Activated CD8-positive, alpha-beta memory T cell treated with anti-CD3 and anti-CD28 coated beads, Interleukin-2, amount 50 U/mL, for 1 hour (primary cell): ENCODE measurements around the gene PRKCZ.

Source experiments
- DNase-seq: peaks from one replicate; pipeline ENCODE4 v3.0.0-alpha.2; 2020; ENCODE audit errors: extremely low read depth

The PRKCZ gene

DNA sequence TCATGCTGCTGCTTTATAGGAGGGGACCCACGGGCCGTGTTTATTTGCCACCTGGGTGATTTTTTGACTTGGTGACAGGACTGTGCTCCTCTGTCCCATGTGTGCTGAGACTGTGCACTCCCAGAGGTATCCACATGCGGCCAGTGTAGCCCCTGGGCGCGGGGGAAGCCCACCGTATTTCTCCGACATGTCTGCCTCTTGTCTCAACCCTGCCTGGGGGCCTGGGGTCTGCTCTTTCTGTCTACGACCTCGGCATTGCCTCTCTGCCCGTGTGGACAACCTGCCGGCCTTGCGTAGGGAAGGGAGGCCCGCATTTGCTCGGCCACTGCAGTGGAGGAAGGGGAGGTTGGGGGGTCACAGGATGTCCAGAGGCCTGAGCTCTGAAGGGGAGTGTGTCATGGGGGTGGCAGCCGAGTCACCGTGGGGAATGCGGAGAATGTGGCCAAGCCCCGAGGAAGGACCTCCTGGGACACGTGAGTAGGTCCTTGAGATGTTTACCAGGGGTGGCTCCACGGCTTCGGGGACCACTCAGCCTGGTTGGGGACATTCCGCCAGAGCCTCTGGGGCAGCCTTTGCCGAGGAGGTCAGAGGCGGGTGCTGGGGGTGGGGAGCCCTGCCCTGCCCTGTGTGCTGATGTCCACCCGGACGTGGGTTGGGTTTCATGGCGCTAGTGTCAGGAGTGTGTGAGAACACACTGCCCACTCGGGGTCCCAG is 11.0 kb downstream of the PRKCZ start:
- DNase-seq, result no peak

DNA sequence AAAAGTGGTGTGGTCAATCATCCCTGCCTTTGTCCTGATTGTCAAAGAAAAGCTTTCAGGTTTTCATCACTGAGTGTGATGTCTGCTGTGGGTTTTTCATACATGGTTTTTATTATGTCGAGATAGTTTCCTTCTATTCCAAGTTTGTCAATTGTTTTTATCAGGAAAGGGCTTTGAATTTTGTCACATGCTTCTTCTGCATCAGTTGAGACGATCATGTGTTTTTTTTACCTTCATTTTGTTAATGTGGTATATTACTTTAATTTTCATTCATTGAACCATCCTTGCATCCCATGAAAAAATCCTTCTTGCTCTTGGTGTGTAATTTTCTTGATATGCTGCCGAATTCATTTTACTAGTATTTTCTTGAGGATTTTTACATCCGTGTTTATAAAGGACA is 15.5 kb downstream of the PRKCZ start:
- DNase-seq, result no peak

DNA sequence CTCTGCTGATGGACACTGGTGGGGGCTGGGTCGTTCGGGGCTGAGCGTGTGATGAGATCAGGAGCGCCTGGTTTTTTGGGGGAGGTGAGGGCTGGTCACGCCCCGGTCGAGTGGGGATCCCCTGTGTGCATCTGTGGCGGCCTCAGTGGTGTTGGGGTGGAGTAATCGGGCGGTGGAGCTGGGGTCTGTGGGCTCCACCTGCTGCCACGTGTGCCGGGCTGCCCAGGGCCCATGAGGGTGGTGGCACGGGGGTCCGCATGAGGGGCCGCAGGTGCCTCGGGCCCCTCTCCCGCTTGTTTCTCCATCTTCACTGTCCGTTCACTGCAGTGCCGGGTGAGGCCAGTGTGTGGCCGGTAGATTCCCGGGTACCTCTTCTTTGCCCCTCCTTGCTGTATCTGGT is 17.2 kb downstream of the PRKCZ start:
- DNase-seq, result no peak

DNA sequence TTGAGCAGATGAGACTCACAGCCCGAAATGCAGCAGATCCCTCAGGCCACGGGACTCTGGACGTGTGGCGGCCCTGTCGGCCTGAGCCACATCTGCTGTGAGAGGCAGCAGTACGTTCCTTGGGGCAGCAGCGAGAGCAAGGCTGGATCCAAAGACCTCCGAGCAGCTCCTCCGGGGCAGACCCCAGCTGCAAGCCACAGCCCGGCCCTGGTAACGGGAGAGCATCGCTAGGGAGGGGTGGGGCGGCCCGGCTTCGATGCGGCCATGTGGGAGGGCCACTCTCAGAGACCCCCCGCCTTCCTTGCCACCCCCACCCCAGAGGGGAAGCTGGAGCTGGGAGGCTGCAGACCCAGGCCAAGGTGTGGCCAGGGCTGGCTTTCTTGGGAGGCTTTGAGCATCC is 17.8 kb downstream of the PRKCZ start:
- DNase-seq, result no peak

DNA sequence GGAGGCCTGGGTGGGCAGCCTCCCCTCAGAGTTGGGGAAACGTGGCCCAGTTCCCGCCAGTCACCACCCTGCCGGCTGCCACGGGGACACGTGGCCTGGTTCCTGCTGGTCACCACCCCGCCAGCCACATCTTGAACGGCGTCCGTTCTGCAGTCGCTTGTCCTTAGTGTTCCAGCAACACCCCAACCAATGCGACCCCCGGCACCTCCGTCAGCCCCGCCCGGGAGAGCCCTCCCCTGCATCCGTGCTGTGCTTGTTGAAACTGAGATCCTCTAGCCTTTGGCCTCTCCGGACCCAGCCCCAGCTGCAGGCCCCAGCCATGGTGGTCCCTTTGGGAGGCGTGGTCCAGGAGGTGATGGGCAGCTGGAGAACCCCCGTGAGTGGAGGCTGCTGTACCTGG is 18.7 kb downstream of the PRKCZ start:
- DNase-seq, result no peak

DNA sequence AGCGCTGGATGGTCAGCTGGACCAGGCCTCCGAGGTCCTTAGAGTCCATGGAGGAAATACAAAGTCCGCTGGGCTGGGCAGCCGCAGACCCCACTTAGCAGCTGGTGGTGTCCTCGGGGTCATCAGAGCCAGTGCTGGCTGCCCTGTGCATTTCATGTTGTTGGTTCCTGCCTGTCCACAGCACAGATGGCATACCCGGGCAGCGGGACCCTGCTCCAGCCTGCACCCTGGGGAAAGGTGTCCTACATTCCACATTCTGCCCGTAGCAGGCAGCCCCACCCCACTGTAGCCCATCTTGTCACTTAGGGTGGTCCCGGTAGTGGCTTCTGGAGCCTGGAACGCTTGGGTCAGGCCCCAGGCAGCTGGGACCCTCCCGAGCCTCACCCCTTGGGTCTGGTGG is 19.8 kb downstream of the PRKCZ start:
- no peak for DNase-seq

DNA sequence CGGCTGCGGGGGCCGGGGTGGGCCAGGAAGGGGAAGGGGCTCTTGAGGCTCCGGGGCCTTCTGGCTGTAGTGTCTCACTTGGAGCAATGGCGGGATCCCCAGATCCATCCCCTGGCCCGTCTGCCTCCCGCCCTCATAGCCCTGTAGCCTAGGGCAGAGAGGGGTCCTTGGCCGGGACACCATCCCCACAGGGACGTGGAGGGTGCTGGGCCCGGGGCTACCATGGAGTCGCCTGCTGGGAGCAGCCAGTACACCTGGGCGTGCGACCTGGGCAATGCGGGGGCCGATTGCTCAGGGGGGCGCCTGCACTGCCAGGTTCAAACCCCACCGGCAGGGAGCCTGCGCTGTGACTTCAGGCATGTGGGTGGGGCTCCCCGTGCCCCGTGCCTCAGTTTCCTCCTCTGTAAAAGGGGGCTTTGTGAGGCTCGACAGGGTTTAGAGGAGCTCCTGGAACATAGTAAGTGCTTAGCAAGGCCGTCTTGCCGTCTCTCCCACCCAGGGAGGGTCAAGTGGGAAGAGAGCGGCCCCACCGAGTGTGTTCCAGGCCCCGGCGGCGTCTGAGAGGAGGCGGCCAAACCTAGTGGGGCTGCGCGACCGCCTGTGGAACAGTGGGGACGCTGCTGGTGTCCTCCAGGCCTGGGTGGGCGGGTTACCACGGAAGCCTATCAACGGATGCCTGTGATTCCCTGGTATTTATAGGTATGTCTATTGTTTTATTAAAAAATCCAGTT is 20.8 kb downstream of the PRKCZ start:
- DNase-seq, result no peak

DNA sequence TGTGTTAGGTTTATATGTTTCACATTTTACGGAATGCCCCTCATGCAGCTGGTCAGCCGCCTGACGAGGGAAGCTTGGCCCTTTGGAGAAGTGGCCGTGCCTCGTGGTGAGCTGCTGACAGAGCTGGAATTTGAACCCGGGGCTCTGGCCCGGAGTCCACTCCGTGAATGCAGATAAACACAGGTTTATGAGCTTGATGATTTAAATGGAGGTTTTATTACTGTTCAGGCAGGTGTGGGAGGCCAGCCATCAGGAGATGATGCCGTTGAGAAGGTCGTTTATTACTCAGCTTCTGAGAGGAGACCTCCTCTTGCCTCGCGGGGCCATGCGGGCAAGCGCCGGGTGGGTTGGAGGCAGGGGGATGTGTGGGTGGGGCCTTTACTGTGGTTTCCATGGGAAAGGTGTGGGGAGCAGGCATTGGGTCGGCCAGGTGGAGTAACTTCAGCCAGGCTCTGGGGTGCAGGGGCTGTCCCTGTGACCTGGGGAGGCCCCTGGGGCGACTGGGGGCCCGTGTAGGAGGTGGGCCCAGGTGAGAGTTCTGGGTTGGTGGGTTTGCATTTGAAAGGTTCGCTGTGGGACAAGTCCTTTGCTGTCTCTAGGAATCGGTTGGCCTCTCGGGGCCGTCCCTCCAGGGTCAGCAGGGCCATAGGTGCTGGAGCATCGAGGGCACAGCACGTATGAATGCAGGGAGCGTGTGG is 22.0 kb downstream of the PRKCZ start:
- DNase-seq, result no peak

DNA sequence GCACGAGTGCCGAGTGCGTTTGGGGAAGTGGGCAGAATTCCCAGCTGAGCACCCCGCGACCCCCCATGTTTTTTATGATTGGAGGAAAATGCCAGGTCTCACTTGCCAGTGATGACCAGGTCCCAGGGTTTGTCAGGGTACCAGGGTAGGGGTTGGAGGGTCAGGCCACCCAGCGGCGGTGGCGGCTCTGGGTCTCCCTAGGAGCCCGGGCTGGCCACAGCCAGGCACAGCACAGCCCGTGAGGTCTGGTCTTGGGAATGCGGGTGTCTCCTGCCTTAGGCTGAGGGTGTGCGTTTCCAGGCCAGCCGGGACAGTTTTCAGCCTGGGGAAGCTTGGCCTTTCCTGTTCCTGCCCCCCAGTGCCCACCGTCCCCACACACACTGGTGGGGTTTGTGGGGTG is 22.7 kb downstream of the PRKCZ start:
- DNase-seq, result no peak

DNA sequence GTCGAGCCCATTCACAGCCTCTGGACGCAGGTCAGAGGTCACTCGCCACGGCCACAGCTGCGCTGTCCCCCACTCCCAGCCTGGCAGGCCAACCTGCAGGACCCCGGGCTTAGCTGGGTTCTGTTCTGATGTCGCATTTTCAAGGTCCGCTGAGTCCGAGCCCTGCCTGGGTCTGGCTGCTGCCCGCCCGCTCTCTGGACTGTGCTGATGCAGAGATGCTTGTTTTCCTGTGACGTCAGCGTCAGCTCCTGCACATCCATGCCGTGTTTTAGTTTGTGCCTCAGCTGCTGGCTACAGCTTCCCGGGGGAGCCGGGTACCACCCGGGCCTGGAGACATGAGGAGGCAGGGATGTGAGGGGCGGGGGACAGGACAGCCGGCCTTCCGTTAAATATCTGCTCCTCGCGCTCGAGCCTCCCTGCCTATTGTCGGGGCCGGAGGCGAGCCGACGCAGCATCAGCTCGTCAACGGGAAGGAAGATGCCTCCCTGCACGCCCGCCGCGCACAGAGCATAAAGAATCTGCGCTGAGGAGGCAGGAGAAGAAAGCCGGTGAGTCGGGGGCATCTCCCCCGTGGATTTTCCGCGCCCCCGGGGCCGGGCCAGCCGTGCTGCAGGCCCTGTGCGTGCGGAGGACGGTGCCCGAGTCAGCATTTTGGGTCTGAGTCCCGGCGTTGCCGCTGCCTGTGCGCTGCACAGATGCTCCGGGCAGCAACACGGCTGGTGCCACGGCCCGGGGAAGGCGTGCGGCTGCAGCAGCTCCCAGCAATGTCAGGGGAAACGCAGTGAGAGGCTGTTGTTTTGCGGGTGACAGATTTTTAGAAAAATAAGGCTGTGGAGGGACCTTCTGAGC is 23.4 kb downstream of the PRKCZ start:
- no peak for DNase-seq

DNA sequence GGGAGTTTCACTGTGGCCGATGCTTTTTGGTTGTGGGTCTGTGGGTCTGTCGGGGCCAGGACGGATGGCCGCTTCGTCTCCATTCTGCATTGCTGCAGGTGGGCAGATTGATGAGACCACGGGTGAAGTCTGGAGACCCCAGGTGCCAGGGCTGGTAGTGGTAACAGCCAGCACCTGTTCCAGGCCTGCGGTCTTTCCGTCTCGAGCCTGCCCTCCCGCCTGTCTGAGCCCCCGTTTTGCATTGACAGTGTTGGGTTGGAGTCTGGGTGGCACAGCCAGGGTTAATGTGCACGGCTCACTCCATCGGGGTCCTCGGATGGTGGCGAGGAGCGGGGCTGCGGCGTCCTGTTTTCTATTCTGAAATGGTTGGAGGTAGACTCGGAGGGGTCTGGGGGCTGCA is 24.2 kb downstream of the PRKCZ start:
- DNase-seq, result no peak

DNA sequence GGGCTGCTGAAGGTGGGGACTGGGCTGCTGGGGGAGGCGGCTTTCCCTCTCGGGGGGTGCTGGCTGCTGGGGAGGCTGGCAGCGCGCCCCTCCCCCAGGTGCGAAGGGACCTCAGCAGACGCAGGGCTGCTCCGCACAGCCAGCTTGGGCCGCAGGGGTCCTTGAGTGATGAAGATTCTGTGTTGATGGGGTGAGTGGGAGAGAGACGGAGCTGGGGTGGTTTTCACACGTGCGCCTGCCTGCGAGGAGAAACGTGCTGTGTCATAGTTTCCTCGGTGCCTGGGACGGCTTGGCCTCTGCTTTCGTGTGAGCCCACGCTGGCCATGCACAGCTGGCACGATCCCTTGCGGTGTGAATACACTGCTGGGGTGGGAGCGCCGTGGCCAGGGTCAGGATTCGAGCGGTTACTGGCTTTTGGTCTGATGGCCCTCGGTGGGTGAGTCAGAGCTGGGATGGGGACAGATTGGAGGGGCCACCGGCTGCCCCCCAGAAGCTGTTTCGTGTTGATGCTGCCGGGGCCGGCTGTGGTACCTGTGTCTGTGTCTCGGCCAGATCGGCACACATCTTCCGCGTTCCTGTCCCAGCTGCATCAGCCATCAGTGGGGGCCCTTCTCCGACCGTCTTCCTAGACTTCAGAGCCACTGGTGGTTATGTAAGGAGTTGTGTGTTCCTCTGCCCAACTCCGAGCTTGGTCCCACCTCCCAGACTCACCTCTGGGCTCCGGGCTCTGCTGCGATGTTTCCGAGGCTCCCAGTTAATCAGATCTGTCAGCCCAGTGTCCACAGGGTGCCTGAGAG is 24.9 kb downstream of the PRKCZ start:
- DNase-seq, result no peak

DNA sequence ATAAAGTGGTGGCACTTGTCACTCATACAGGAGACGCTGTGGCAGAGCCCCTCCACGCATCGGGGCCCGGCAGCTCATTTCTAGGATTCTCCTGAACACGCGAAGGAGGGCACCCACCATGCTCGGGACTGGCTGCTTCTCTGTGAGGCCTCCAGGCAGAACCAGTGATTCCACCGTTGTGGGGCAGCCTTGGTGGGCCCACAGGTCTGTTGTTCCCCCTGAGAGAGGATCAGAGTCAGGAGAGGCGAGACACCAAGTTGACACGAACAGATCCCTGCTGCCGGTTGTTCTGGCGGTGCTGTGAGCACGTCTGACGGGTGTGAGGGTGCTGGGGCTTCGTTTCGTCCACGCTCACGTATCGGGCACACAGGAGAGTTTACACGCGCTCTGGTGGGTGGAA is 26.6 kb downstream of the PRKCZ start:
- DNase-seq, result no peak

DNA sequence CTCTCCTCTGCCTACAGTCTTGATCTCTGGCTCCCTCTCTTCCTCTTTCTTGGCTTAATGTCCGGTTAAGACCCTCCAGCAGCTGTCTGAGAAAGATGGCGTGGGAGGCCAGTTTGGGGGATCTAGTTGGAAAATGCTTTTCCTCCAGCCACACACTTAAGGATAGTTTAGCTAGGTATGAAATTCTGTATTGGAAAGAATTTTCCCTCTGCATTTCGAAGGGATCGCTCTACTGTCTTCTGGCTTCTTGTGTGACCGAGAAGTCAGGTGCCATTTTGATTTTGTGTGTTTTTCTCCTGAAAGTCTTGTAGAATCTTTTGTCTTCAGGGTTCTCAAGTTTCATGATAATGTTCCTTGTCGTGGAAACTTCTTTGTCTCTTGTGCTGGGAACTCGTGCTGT is 28.0 kb downstream of the PRKCZ start:
- DNase-seq, result no peak

DNA sequence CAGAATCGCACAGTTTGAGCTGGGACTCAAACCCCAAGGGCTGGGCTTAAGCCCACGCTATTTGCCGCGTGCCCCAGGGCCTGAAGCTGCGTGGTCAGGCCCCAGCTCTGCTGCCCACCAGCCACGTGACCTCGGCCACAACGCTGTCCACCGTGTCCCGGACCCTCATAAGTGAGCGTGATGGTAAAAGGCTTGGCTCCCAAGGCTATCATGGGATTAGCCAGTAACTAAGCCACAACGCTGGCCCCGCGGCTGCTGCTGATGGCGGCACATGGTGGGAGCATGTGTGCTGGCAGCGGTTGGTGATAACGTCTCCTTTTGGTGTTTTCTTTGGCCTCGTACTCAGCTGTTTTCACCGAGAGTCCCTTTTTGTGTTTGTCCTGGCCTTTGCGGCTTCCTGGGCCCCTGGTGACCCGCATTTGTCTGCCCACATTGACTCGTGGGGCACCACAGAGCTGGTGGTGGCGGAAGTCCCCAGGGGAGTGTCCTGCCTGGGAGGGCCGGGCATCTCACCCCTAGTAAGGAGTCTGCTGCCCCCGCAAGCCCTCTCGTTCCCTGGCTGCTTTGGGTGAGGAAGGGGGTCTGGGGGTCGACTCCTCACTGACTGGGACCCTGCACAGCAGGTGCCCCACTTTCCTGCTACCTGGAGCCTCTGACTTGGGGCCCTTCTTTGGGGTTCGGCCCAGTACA is 29.3 kb downstream of the PRKCZ start:
- DNase-seq, result no peak

DNA sequence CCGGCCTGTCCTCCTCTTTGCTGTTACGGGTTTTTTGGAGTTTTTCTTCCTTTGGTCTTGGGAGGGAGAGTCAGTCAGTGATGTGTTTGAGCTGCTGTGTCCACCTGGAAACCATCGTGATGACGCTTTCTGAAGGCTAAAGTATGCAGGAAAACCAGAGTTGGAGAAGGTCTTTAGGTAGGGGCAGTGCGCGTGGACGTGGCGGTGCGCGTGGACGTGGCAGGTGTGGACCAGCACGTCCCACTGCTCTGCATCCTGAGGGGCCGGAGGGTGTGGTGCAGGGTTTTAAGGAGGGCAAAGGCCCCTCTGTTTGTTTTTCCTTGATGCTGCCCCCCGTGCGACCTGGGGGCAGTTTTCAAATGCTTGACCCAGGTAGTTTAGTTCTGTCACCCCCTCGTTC is 29.9 kb downstream of the PRKCZ start:
- no peak for DNase-seq

DNA sequence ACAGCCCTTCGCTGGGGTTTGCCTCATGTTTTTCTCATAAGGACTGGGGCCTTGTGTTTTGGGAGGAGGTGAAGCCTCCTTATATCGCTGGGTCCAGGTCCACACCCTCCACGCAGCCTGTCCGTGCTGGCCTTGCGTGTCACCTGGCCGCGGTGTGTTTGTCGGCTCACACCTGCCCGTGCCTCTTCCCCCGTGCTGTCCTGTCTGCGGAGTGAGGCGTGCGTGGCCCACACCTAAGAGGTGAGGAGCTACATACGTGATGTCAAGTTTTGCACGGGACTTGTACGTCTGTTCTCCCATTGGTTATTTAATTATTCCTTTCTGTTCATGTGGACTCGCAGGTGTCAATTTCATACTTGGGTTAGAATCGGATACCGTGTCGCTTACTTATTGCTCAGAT is 30.7 kb downstream of the PRKCZ start:
- no peak for DNase-seq

DNA sequence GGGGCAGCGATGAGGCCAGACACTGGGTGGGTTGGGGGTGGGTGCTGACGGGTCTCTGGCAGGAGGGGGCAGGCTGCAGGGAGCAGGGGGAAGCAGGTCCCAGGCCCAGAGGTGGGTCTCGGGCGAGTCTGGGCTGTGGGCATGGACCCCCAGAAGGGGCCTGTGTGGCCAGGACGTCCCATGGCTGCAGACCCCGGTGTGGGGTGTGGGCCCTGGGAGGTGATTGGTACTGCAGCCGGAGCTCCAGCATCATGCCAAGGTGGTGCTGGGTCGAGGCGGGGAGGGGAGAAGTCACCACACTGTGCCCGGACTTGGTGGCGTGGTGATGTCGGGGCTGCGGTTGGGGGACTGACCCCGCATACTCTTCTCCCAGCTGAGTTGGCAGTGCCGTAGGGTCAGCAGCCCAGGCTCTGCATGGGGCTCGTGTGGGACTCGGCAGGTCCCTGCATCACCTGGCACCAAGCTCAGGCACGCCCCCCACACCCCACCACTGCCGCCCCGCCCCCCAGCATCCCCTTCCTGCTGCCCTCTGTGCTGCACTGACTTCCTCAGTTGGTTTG is 31.2 kb downstream of the PRKCZ start:
- no peak for DNase-seq

DNA sequence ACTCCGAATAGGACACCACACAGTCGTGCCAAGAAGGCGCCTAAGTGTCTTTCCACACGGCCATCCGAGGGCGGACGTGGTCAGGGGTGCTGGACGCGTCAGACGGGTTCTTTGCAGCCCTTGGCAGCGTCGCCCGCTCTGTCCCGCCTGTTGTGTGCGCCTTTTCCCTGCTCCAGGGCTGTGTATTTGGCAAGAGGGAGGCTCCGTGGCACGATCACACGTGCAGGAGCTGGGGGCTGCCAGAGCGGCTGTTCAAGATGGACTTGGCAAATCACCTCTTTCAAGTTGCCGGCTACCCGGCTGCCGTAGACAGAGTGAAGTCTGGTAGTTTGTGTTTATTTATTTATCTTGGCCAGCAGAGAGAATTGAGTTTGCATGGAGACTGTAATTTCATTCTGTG is 31.9 kb downstream of the PRKCZ start:
- no peak for DNase-seq

DNA sequence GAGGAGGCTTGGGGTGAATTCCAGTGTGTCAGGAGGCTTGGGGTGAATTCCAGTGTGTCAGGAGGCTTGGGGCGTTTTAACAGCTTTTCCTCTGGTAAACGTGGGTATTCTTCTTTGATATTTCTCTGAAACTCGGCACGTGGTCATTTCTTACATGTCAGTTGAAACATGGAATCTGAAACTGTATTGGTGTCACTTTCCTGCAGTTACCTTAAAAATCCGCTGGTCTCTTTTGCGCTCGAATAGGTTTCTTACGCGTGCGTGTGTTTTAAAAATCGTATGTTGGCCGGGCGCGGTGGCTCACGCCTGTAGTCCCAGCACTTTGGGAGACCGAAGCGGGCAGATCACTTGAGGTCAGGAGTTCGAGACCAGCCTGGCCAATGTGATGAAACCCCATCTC is 33.5 kb downstream of the PRKCZ start:
- DNase-seq, result no peak
